ENCODE results near the gene ANKRD40. TPM values are rescaled to one million over a fixed set of nuclear protein-coding genes. Genes with fewer than 3 reads are reported as not detected.

Gene ANKRD40
- total and polyA plus RNA-seq, 4 donors: 6.2 to 15.1 (median 9.7) TPM

DNA sequence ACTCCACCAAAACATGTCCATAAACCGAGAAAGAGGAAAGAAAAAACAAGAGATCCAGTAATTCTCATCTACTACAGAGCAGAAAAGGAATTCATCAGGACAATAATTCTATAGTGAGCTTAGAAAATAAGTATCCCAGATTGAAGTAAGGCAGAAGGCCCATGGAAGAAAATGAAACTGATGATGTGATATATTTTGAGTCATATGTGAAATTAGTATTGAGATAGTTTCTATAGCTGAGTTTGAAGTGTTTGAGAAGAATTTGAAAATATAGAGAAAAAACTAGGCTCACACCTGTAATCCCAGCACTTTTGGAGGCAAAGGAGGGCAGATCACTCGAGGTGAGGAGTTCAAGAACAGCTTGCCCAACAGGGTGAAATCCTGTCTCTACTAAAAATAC lies 31.4 kb upstream of the ANKRD40 start (continued):
- TF ChIP-seq NR2F2 (IDR thresholded peaks at IDR 0.05): no peak
- no peak for TF ChIP-seq FOXA2 (IDR thresholded peaks at IDR 0.05)
- no peak for TF ChIP-seq HNF4G (IDR thresholded peaks at IDR 0.05)

- H3K9me3 ChIP-seq (ENCODE audit: control insufficient read depth in 4 of 4, low read length in 3 of 4): no peaks in the 10 kb centered on the region
- H3K36me3 ChIP-seq (ENCODE audit: control insufficient read depth in 4 of 4, insufficient read depth in 3 of 4, low read depth in 1 of 4, low read length in 3 of 4): peaks cover 8 to 31% (median 24%) of the 10 kb centered on the region in 4 donors
- H3K9ac ChIP-seq (ENCODE audit: low read depth in 1 of 2, low read length in 2 of 2): no peak overlapping the region
- TF ChIP-seq RXRA (IDR thresholded peaks at IDR 0.05) (no peak), JUND (IDR thresholded peaks at IDR 0.05) (no peak)
- WGBS: 93% methylated on average over 2 of the region's 2 CpGs
- no peak for DNase-seq (ENCODE audit: low spot score)
- no peak overlapping the region for H3K4me3 ChIP-seq (ENCODE audit: low read depth in 1 of 3, low read length in 3 of 3)
- no peak overlapping the region for H3K27ac ChIP-seq (ENCODE audit: low read depth in 1 of 2, low read length in 2 of 2)
- H3K4me1 ChIP-seq (ENCODE audit: control insufficient read depth in 4 of 4, insufficient read depth in 4 of 4, low read length in 3 of 4): peaks cover 0 to 3% (median 1%) of the 10 kb centered on the region in 4 donors
- H3K27me3 ChIP-seq (ENCODE audit: control insufficient read depth in 4 of 4, insufficient read depth in 4 of 4, low read length in 3 of 4): no peaks in the 10 kb centered on the region
These were observed 29.5 kb upstream of the ANKRD40 start for GRCh38 chr17:50737118-50737698.

DNA sequence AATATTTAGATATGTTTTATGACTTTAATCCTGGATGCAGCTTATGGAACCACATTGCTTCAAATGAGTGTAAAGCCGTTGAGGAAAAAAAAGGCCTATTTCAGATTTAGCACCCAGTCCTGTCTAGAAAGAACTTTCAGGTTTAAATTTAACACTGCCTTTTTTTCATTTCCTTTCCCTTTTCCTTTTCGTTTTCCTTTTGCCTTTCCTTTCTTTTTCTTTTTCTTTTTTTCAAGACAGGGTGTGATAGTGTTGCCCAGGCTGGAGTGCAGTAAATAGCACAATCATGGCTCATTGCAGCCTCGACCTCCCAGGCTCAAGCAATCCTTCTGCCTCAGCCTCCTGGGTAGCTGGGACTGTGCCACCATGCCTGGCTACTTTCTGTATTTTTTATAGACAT lies 27.6 kb upstream of the ANKRD40 start:
- no peak for DNase-seq (ENCODE audit: low spot score)
- Histone ChIP-seq H3K4me3 (ENCODE audit: low read depth in 1 of 3, low read length in 3 of 3) (no peak overlapping the region), H3K36me3 (ENCODE audit: control insufficient read depth in 4 of 4, insufficient read depth in 3 of 4, low read depth in 1 of 4, low read length in 3 of 4) (peaks cover 1 to 14% (median 11%) of the 10 kb centered on the region in 4 donors), H3K27ac (ENCODE audit: low read depth in 1 of 2, low read length in 2 of 2) (no peak overlapping the region), H3K27me3 (ENCODE audit: control insufficient read depth in 4 of 4, insufficient read depth in 4 of 4, low read length in 3 of 4) (no peaks in the 10 kb centered on the region), H3K4me1 (ENCODE audit: control insufficient read depth in 4 of 4, insufficient read depth in 4 of 4, low read length in 3 of 4) (peaks cover 0 to 6% (median 3%) of the 10 kb centered on the region in 4 donors), H3K9me3 (ENCODE audit: control insufficient read depth in 4 of 4, low read length in 3 of 4) (no peaks in the 10 kb centered on the region), H3K9ac (ENCODE audit: low read depth in 1 of 2, low read length in 2 of 2) (no peak overlapping the region)
- 80% methylated on average over 3 of the region's 3 CpGs for whole genome bisulfite sequencing
- TF ChIP-seq YY1 (IDR thresholded peaks at IDR 0.05): no peak
- TF ChIP-seq RAD21 (IDR thresholded peaks at IDR 0.05): no peak
- no peak for TF ChIP-seq RXRA (IDR thresholded peaks at IDR 0.05)
- TF ChIP-seq HNF4G (IDR thresholded peaks at IDR 0.05): no peak
- TF ChIP-seq ATF3 (IDR thresholded peaks at IDR 0.05): no peak
- TF ChIP-seq GABPA (IDR thresholded peaks at IDR 0.05 in 1 of 2, conservative IDR thresholded peaks at IDR 0.05 in 1 of 2): no peak
- TF ChIP-seq, protein P1, sequence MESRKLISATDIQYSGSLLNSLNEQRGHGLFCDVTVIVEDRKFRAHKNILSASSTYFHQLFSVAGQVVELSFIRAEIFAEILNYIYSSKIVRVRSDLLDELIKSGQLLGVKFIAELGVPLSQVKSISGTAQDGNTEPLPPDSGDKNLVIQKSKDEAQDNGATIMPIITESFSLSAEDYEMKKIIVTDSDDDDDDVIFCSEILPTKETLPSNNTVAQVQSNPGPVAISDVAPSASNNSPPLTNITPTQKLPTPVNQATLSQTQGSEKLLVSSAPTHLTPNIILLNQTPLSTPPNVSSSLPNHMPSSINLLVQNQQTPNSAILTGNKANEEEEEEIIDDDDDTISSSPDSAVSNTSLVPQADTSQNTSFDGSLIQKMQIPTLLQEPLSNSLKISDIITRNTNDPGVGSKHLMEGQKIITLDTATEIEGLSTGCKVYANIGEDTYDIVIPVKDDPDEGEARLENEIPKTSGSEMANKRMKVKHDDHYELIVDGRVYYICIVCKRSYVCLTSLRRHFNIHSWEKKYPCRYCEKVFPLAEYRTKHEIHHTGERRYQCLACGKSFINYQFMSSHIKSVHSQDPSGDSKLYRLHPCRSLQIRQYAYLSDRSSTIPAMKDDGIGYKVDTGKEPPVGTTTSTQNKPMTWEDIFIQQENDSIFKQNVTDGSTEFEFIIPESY (IDR thresholded peaks at IDR 0.05): no peak
- TF ChIP-seq, protein P2, sequence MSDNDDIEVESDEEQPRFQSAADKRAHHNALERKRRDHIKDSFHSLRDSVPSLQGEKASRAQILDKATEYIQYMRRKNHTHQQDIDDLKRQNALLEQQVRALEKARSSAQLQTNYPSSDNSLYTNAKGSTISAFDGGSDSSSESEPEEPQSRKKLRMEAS (IDR thresholded peaks at IDR 0.05): no peak
- TF ChIP-seq REST (IDR thresholded peaks at IDR 0.05): no peak
- TF ChIP-seq SP1 (IDR thresholded peaks at IDR 0.05): no peak
- no peak for TF ChIP-seq FOXA1 (IDR thresholded peaks at IDR 0.05)
- TF ChIP-seq NR2F2 (IDR thresholded peaks at IDR 0.05): no peak
- TF ChIP-seq CTCF (IDR thresholded peaks at IDR 0.05; ENCODE audit: low read depth, low read length, missing input control): no peak
- no peak for TF ChIP-seq TAF1 (conservative IDR thresholded peaks at IDR 0.05)
- no peak for TF ChIP-seq EGR1 (IDR thresholded peaks at IDR 0.05; ENCODE audit: low read depth in 2 of 2)

All from liver (tissue), 9 donors.